Mucosa of stomach (tissue), 1 donor: ENCODE measurements around the gene GTF2F2.

Experiments used
- H3K27me3 ChIP-seq: one replicate; pipeline ENCODE4 v1.7.0; 2013; ENCODE audit warnings: mild to moderate bottlenecking, low read length; ENCODE audit not compliant: control insufficient read depth, insufficient read depth
- H3K36me3 ChIP-seq: one replicate; pipeline ENCODE4 v1.7.0; 2013; ENCODE audit warnings: low read length; ENCODE audit not compliant: control insufficient read depth, insufficient read depth
- H3K4me1 ChIP-seq: one replicate; pipeline ENCODE4 v1.7.0; 2013; ENCODE audit warnings: mild to moderate bottlenecking, low read length; ENCODE audit not compliant: control insufficient read depth, insufficient read depth
- H3K4me3 ChIP-seq: one replicate; pipeline ENCODE4 v1.7.0; 2013; ENCODE audit warnings: low read length
- H3K9ac ChIP-seq: one replicate; pipeline ENCODE4 v1.7.0; 2013; ENCODE audit warnings: mild to moderate bottlenecking, low read length, moderate library complexity
- H3K9me3 ChIP-seq: one replicate; pipeline ENCODE4 v1.7.0; 2013; ENCODE audit warnings: mild to moderate bottlenecking, low read length, moderate library complexity; ENCODE audit not compliant: control insufficient read depth
- donor health status: Pancreatic carcinoma.

The GTF2F2 gene

DNA sequence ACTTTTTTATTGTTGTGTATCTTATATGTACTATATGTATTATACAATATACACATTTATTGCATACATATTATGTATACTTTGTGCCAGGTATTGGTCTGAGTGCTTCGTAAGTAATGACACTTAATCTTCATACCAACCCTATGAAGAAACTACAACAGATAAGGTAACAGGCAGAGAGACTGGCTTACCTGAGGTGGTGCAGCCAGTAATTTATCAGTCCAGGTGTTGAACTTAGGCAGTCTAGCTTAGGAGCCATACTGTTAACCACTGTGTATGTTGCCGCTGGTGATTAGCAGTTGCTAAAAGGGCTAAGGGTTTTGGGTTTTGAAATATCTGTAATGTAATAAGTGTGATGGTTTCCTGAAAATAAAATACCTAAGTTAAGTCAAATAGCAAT is 134.1 kb downstream of the GTF2F2 start:
- Histone ChIP-seq H3K4me3 (no peak overlapping the region), H3K9me3 (no peaks in the 10 kb centered on the region), H3K4me1 (no peaks in the 10 kb centered on the region), H3K36me3 (no peaks in the 10 kb centered on the region), H3K9ac (no peak overlapping the region), H3K27me3 (no peaks in the 10 kb centered on the region)

DNA sequence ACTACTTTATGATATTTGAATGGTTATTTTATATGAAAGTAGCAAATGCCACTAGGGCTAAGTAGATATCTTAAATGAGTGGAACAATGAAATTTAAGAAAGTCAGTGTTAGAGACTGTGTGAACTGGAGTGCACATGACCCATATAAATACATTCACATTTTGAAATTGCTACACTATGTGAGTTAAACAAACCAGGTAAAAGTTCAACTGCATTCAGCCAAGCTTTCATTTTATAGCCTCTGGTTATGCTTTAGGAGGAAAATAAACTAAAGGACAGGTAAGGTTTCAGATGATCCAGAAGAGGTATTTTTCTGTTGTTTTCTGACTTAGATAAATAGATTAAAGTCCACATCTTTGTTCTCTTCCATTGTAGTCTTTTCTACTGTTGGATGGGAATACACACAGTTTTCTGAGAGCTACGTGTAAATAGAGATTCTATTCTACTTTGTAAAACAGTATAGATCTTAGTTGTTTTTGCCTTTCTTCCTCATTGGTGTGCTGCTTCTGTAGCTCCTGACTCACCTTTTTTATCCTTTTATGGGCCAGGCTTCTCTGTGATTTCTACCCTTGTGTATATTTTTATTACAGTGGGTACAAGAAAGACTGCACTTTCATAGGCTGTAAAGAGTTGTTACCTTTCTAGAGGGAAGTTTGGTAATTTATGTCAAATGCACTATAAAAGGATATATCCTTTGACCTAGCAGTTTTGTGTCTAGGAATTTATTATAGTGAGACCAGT is 135.1 kb downstream of the GTF2F2 start:
- H3K4me3 ChIP-seq = no peak overlapping the region

DNA sequence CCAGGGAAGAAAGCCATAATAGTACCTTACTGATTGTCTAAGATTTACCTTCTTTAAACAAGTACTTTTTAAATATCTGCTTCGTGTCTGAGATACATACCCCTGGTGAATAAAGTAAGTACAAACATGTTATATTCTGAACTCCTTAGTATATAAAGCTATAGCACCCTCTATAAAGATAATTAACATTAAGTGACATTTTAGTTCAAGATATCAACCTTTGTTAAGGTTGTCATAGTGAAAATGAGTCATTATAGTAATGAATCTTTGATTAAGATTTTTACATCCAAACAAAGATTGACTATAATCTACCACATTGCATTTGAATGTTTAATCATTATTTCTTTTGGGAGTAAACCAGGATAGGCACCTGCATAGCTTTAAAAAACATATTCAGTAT is 135.9 kb downstream of the GTF2F2 start:
- Histone ChIP-seq H3K9ac (no peak overlapping the region), H3K9me3 (no peaks in the 10 kb centered on the region)

More for the DNA sequence above, 135.1 kb downstream of the GTF2F2 start:
- Histone ChIP-seq H3K4me1 (no peaks in the 10 kb centered on the region), H3K9ac (no peak overlapping the region), H3K36me3 (no peaks in the 10 kb centered on the region), H3K27me3 (no peaks in the 10 kb centered on the region), H3K9me3 (no peaks in the 10 kb centered on the region)

DNA sequence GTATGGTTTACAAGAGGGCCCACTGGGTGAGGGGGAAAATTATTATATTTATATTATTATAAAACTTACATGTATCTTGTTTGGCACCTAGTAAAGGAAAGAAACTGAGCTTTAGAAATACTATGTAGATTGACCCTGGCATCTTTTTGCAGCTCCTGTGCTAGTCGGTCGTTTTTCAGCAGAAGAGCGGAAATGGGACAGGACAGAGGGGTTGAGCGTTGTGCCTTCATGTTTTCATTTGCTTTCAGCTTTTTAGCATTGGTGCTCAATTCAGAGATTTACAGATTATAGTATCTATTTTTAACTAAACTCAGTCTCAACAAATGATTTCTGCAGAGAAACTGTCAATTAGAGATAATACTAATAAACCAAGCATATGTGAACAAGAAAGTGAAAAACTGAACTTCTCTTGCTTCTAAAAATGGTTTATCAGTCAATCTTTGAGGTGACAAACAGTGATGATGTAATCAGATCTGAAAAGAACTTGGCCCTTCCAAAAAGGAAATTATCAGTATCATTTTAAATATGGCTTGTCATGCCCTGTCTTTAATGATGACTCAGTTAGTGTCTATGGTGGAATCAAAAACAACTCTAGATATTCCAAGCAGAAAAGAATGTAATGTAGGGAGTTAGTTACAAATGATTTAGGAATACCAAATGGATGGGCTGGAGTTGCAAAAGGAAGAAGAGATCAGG is 137.5 kb downstream of the GTF2F2 start:
- H3K4me3 ChIP-seq = no peak overlapping the region
- no peaks in the 10 kb centered on the region for H3K27me3 ChIP-seq
- no peaks in the 10 kb centered on the region for H3K36me3 ChIP-seq
- H3K9ac ChIP-seq = no peak overlapping the region
- H3K4me1 ChIP-seq = no peaks in the 10 kb centered on the region
- H3K9me3 ChIP-seq = no peaks in the 10 kb centered on the region

More for the DNA sequence above, 135.9 kb downstream of the GTF2F2 start:
- Histone ChIP-seq H3K27me3 (no peaks in the 10 kb centered on the region), H3K36me3 (no peaks in the 10 kb centered on the region), H3K4me3 (no peak overlapping the region), H3K4me1 (no peaks in the 10 kb centered on the region)

DNA sequence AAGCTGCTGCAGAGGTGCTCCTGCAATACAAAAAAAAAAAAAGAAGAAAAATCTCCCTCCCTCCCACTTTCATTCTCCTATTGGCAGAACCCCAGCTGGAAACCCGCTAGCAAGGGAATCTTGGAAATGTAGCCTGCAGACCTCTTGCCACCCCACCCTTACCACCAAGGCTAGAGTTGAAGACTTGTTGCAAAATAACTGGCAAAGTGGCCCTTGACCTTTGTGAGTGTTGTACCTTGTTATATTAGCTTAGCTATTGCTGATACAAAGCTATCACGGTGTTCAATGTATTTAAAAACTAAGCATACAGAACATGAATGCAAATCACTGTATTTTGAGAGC is 138.0 kb downstream of the GTF2F2 start:
- Histone ChIP-seq H3K36me3 (no peaks in the 10 kb centered on the region), H3K4me1 (no peaks in the 10 kb centered on the region), H3K4me3 (no peak overlapping the region), H3K9ac (no peak overlapping the region), H3K9me3 (no peaks in the 10 kb centered on the region), H3K27me3 (no peaks in the 10 kb centered on the region)

DNA sequence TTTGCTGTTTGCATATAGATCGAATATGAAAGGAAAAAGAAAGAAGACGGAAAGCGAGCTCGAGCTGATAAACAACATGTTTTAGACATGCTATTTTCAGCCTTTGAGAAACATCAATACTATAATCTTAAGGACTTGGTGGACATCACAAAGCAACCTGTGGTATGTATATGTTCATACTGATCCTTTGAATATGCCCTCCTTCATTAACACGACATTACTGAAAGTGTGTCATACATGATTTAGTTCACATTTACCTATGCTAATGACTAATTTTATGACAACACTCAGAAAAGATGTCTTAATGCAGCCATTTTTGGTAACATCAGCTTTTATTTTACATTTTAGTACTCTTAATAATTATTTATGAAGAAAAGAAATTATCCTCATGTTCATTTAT is 146.9 kb downstream of the GTF2F2 start:
- H3K4me3 ChIP-seq = no peak overlapping the region
- no peaks in the 10 kb centered on the region for H3K36me3 ChIP-seq

DNA sequence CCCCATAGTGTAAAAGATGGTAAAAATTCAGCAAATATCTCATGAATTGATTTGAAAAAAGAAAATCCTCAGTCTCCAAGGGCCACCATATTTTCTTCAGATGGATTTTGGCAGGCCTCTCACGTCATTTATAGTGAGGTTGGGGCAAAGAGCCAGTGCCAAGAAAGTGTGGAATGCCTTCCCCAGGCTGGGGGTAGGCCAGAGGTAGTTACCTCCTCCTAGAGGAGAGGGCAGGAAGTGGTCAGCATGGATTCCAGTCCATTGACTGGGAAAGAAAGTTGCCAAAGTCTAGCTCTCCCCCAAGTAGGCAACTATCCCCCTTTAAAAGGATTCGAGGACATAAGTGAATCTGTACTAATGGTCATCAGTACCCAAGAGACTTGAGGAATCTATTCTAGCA is 148.9 kb downstream of the GTF2F2 start:
- Histone ChIP-seq H3K4me1 (no peaks in the 10 kb centered on the region), H3K36me3 (no peaks in the 10 kb centered on the region), H3K9me3 (no peaks in the 10 kb centered on the region), H3K9ac (no peak overlapping the region), H3K4me3 (no peak overlapping the region), H3K27me3 (no peaks in the 10 kb centered on the region)

More for the DNA sequence above, 146.9 kb downstream of the GTF2F2 start:
- no peaks in the 10 kb centered on the region for H3K9me3 ChIP-seq
- no peaks in the 10 kb centered on the region for H3K4me1 ChIP-seq
- no peaks in the 10 kb centered on the region for H3K27me3 ChIP-seq
- H3K9ac ChIP-seq = no peak overlapping the region

DNA sequence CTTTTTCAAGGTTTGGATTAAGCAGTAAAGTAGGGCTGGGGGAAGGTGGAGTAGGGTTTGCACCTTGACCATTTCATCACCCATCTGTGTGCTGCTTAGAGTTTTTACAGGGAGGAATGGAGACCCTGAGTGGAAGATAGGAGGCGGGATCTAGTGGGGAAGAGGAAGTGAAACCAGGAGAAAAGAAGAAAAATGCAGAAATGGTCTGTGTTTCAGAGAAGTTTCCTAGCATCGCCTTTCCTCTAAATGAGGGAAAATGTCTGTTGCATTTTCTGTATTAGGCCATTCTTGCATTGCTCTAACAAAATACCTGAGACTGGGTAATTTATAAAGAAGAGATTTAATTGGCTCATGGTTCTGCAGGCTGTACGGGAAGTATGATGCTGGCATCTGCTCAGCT is 156.6 kb downstream of the GTF2F2 start:
- no peaks in the 10 kb centered on the region for H3K9me3 ChIP-seq
- H3K4me1 ChIP-seq = no peaks in the 10 kb centered on the region
- no peaks in the 10 kb centered on the region for H3K36me3 ChIP-seq
- H3K4me3 ChIP-seq = no peak overlapping the region
- H3K27me3 ChIP-seq = no peaks in the 10 kb centered on the region
- no peak overlapping the region for H3K9ac ChIP-seq

DNA sequence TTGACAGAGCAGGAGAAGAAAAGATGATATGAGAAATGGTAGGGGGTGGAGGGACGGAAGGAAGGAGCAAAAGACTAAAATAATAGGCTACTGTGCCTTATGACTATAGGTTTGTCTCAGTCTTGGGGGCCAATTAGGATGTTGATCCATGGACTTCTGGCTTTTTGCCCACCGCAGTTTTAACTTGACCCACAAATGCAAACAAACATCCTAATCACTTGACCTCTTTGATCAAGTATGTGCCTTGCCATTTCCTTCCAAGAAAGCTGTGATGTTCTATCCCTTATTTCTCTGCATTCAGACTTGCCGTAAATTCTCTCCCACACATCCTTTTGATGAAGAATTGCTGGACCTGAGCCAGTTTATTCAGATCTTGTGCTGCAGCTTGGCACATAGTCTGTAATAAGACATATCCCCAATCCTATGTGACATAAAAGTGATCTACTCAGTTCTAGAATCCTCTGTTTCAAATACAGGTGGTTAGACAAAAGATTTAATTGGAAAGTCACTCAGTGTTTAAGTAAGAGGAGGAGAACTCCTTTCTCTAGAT is 157.9 kb downstream of the GTF2F2 start:
- Histone ChIP-seq H3K9me3 (no peaks in the 10 kb centered on the region), H3K9ac (no peak overlapping the region), H3K4me1 (no peaks in the 10 kb centered on the region), H3K36me3 (no peaks in the 10 kb centered on the region), H3K27me3 (no peaks in the 10 kb centered on the region), H3K4me3 (no peak overlapping the region)

DNA sequence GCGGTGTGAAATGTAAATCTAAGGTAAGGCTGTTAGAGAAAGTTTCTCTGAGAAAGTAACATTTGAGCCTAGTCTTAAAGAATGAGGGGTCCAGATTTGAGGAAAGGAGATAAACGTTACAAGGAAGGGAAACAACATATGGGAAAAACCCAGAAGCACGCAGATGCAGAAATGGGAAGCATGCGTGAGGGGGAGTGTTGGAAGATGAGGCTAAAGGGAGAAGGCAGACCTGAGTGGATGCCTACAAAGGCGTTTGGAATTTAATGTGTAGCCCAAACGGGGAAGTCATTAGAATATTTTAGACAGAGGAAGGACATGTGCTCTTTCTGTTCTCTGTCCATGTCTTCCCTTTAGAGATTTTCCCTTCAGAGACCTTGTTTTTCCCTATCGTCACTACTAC is 159.7 kb downstream of the GTF2F2 start:
- Histone ChIP-seq H3K9me3 (no peaks in the 10 kb centered on the region), H3K36me3 (no peaks in the 10 kb centered on the region), H3K9ac (no peak overlapping the region), H3K27me3 (no peaks in the 10 kb centered on the region), H3K4me3 (no peak overlapping the region), H3K4me1 (no peaks in the 10 kb centered on the region)

DNA sequence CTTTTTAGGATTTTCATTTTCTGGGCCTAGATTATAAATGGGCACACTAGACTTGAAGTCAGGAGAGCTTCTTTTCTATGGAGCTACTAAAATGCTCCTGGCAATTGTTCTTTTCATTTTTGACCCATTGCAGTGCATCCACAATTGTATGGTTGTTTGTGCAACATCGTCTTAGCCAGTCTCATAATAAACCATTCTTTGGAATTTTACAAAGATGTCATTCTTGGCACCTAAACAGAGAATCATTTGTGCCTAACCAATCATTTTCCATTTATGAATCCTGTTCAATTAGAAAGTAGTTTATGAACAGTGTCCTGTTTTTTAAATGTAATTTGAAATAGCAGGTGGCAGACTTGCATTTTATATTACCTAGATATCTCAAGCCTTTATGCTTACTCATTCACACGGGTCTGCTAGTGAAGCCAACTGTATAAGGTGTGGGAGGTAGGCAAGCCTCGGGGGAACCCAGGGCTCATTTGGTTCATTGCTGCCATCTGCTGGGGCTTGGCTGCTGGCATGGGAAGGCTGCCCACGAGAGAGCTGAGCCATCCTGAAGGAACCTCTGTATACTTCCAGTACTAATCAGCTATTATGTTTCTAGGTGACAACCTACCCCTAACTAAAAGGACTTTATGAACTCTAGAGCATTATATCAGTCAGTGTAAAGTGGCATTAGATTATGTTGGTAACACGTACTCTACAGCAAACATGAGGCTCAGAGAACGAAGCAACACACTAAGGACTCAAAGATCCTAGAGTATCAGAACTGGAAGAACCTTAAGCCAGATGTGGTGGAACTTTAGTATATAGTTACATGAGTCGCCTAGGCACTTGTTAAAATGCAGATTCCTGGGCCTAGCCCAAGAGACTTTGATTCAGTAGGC is 160.7 kb downstream of the GTF2F2 start:
- Histone ChIP-seq H3K4me1 (no peaks in the 10 kb centered on the region), H3K9ac (no peak overlapping the region), H3K9me3 (no peaks in the 10 kb centered on the region), H3K27me3 (no peaks in the 10 kb centered on the region), H3K36me3 (no peaks in the 10 kb centered on the region), H3K4me3 (no peak overlapping the region)

DNA sequence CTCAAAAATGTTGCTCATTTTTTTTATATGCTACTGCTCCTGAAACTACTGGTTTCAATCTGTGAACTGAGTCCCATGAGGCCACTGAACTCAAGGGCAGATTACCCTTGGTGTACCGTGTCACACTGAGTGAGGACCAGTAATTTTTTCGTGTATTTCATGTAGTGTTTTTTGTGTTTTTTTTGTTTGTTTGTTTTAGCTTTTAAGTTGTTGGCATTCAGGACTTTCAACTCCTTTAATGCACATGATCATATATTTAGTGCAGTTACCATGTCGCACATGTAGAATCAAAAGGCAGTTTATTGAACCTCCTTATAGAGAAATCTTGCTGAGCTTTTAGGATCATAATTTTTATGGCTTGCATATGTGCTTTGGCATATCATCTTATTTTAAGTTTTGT is 162.7 kb downstream of the GTF2F2 start:
- H3K4me1 ChIP-seq = no peaks in the 10 kb centered on the region
- H3K9ac ChIP-seq = no peak overlapping the region
- no peaks in the 10 kb centered on the region for H3K9me3 ChIP-seq
- H3K36me3 ChIP-seq = no peaks in the 10 kb centered on the region
- H3K4me3 ChIP-seq = no peak overlapping the region
- H3K27me3 ChIP-seq = no peaks in the 10 kb centered on the region
